ENCODE data around the gene FHIT.

GRCh38 chr3:61186030-61186429 is 65.2 kb downstream of the FHIT start:
- TF ChIP-seq CTCF (IDR thresholded peaks at IDR 0.05) (no peak), EP300 (IDR thresholded peaks at IDR 0.05) (no peak)

Data from esophagus muscularis mucosa (tissue), 3 donors.